Measurements from ENCODE around the gene SMAD2.

Gene SMAD2

GRCh38 chr18:47926101-47926850 is 4.2 kb downstream of the SMAD2 start:
- H3K79me2 ChIP-seq (ENCODE audit: insufficient read depth, low read length) = peaks cover 90% of the 10 kb centered on the region
- TF ChIP-seq CTCF (IDR thresholded peaks at IDR 0.05; ENCODE audit: borderline replicate concordance, extremely low read depth, low read length, poor library complexity, severe bottlenecking) (no peak), EZH2 (IDR thresholded peaks at IDR 0.05; ENCODE audit: borderline replicate concordance, low read depth, low read length, severe bottlenecking) (no peak)
- H3K4me3 ChIP-seq (ENCODE audit: low read depth in 1 of 2, low read length in 2 of 2) = no peak overlapping the region
- peak overlapping the region; percentile 46 for H3K4me2 ChIP-seq (ENCODE audit: insufficient read depth, low read length)
- no peak overlapping the region for H2AFZ ChIP-seq (ENCODE audit: low read depth, low read length)
- no peak overlapping the region for H3K27ac ChIP-seq (ENCODE audit: low read length)
- H3K9ac ChIP-seq (ENCODE audit: low read depth, low read length) = no peak overlapping the region
- H3K27me3 ChIP-seq (ENCODE audit: insufficient read depth, low read length, poor library complexity) = no peaks in the 10 kb centered on the region
- ATAC-seq (ENCODE audit: insufficient read depth, low read depth) (no peak), DNase-seq (no peak)
- H3K9me3 ChIP-seq (ENCODE audit: insufficient read depth, low read length, severe bottlenecking) = no peaks in the 10 kb centered on the region
- H3K36me3 ChIP-seq (ENCODE audit: insufficient read depth, low read length) = no peaks in the 10 kb centered on the region
- peaks cover 60% of the 10 kb centered on the region for H3K4me1 ChIP-seq (ENCODE audit: insufficient read depth, low read length)
- H4K20me1 ChIP-seq (ENCODE audit: insufficient read depth, low read length) = peaks cover 68% of the 10 kb centered on the region

- no peak overlapping the region for H3K4me2 ChIP-seq (ENCODE audit: insufficient read depth, low read length)
- H4K20me1 ChIP-seq (ENCODE audit: insufficient read depth, low read length) = peaks cover 84% of the 10 kb centered on the region
- H2AFZ ChIP-seq (ENCODE audit: low read depth, low read length) = no peak overlapping the region
- DNase-seq (no peak), ATAC-seq (ENCODE audit: insufficient read depth, low read depth) (no peak)
- peaks cover 15% of the 10 kb centered on the region for H3K4me1 ChIP-seq (ENCODE audit: insufficient read depth, low read length)
- TF ChIP-seq CTCF (IDR thresholded peaks at IDR 0.05; ENCODE audit: borderline replicate concordance, extremely low read depth, low read length, poor library complexity, severe bottlenecking) (no peak), EZH2 (IDR thresholded peaks at IDR 0.05; ENCODE audit: borderline replicate concordance, low read depth, low read length, severe bottlenecking) (no peak)
- H3K9me3 ChIP-seq (ENCODE audit: insufficient read depth, low read length, severe bottlenecking) = no peaks in the 10 kb centered on the region
- H3K27ac ChIP-seq (ENCODE audit: low read length) = no peak overlapping the region
- H3K79me2 ChIP-seq (ENCODE audit: insufficient read depth, low read length) = peaks cover 100% of the 10 kb centered on the region
- H3K9ac ChIP-seq (ENCODE audit: low read depth, low read length) = no peak overlapping the region
- peaks cover 14% of the 10 kb centered on the region; the same call in 1 of the 2 replicates for H3K36me3 ChIP-seq (ENCODE audit: insufficient read depth, low read length)
- no peak overlapping the region for H3K4me3 ChIP-seq (ENCODE audit: low read depth in 1 of 2, low read length in 2 of 2)
- no peaks in the 10 kb centered on the region for H3K27me3 ChIP-seq (ENCODE audit: insufficient read depth, low read length, poor library complexity)
Measured at GRCh38 chr18:47919916-47920315, 10.5 kb downstream of the SMAD2 start.

GRCh38 chr18:47917923-47918610 is 12.4 kb downstream of the SMAD2 start:
- Histone ChIP-seq H3K9me3 (ENCODE audit: insufficient read depth, low read length, severe bottlenecking) (no peaks in the 10 kb centered on the region), H3K79me2 (ENCODE audit: insufficient read depth, low read length) (peaks cover 100% of the 10 kb centered on the region), H3K27me3 (ENCODE audit: insufficient read depth, low read length, poor library complexity) (no peaks in the 10 kb centered on the region), H3K4me3 (ENCODE audit: low read depth in 1 of 2, low read length in 2 of 2) (no peak overlapping the region), H3K27ac (ENCODE audit: low read length) (no peak overlapping the region), H3K9ac (ENCODE audit: low read depth, low read length) (no peak overlapping the region), H3K4me2 (ENCODE audit: insufficient read depth, low read length) (no peak overlapping the region), H3K36me3 (ENCODE audit: insufficient read depth, low read length) (peaks cover 14% of the 10 kb centered on the region; the same call in 1 of the 2 replicates), H3K4me1 (ENCODE audit: insufficient read depth, low read length) (peaks cover 1% of the 10 kb centered on the region; the same call in 1 of the 2 replicates), H4K20me1 (ENCODE audit: insufficient read depth, low read length) (peaks cover 76% of the 10 kb centered on the region), H2AFZ (ENCODE audit: low read depth, low read length) (no peak overlapping the region)
- no peak for ATAC-seq (ENCODE audit: insufficient read depth, low read depth)
- no peak for DNase-seq
- no peak for TF ChIP-seq EZH2 (IDR thresholded peaks at IDR 0.05; ENCODE audit: borderline replicate concordance, low read depth, low read length, severe bottlenecking)
- no peak for TF ChIP-seq CTCF (IDR thresholded peaks at IDR 0.05; ENCODE audit: borderline replicate concordance, extremely low read depth, low read length, poor library complexity, severe bottlenecking)
